ENCODE results near the gene SYNPO. TPM values are rescaled to one million over a fixed set of nuclear protein-coding genes. Genes with fewer than 3 reads are reported as not detected.
A peak's percentile ranks its signal among the peaks of the same experiment; 100 is the strongest.

SYNPO gene
- total RNA-seq, 1 donor from 2014 or later: 86.6 TPM

DNA sequence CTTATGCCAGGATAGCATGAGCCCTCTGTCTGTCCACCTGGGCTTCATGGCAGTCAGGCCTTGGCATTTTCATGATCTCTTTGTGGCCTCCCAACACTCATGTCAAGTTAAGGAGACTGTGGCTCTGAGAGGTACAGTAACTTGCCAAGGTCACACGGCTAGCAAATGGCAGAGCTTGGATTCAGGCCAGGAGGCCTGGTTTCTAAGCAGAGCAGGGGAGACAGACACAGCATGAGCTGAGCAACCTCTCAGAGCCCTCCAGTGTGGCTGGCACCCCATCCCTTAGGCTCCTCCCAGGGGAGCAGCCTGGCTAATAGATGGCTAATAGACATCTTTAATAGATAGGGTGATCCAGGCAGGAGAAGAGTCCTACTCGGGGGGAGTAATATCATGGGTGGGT, 4.1 kb downstream of the SYNPO start:
- no peaks in the 10 kb centered on the region for H3K27me3 Mint-ChIP-seq (ENCODE audit: low read depth)
- H3K4me3 Mint-ChIP-seq: peak overlapping the region; percentile 44
- peaks cover 60% of the 10 kb centered on the region for H3K4me1 Mint-ChIP-seq
- DNase-seq (ENCODE audit: low spot score in 2 of 2, unreplicated experiment in 2 of 2): no peak
- H3K9me3 Mint-ChIP-seq: no peaks in the 10 kb centered on the region
- H3K36me3 Mint-ChIP-seq: peaks cover 12% of the 10 kb centered on the region
- no peak for TF ChIP-seq CTCF (IDR thresholded peaks at IDR 0.05; ENCODE audit: unreplicated experiment)
- peak overlapping the region; percentile 88 for H3K27ac Mint-ChIP-seq

GRCh38 chr5:150645070-150645700, 4.7 kb downstream of the SYNPO start:
- H3K4me3 Mint-ChIP-seq: peak overlapping the region; percentile 44
- H3K36me3 Mint-ChIP-seq: peaks cover 17% of the 10 kb centered on the region
- no peaks in the 10 kb centered on the region for H3K27me3 Mint-ChIP-seq (ENCODE audit: low read depth)
- no peaks in the 10 kb centered on the region for H3K9me3 Mint-ChIP-seq
- DNase-seq (ENCODE audit: low spot score in 2 of 2, unreplicated experiment in 2 of 2): no peak
- no peak for TF ChIP-seq CTCF (IDR thresholded peaks at IDR 0.05; ENCODE audit: unreplicated experiment)
- H3K4me1 Mint-ChIP-seq: peaks cover 56% of the 10 kb centered on the region
- peak overlapping the region; percentile 88 for H3K27ac Mint-ChIP-seq

DNA sequence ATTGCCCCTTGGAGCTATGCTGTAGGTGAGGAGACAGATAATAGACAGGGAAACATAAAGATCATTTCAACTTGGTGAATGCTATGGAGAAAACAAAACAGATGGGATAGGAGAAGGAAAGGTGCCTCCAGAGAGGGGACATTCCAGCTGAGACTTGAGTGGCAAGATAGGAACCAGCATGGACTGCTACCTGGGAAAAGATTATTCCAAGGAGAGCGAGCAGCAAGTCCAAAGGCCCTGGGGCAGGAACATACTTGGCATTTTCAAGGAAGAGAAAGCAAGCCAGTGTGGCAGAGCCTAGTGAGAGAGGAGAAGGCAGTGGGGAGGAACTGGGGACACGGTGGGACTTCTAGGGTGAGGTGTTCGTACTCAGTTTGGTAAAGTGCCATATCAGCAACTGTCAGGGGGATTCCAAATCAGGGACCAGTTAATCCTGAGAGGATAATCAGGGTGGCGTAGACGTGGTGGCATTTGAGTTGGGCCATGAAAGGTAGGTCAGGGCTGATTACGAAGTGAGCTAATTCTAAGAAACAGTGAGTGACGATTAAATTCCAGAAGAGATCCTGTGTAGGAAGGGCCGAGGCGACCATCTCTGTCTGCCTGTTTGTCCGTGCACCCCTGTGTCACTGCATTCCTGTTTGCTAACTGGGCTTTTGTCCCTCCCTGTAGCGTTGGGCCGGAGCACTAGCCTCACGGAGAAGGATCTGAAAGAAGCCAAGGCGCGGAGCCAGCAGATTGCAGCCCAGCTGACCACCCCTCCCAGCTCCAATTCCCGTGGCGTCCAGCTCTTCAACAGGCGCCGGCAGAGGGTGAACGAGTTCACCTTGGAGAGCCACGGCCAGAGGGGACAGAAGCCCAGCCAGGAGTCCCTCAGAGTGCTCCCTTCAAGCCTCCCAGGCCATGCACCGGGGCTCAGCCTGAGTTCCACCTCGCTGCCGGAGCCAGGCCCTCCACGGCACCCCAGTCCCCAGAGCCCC, 7.1 kb downstream of the SYNPO start:
- TF ChIP-seq CTCF (IDR thresholded peaks at IDR 0.05; ENCODE audit: unreplicated experiment): no peak
- Mint-ChIP-seq H3K4me3 (no peak overlapping the region), H3K27ac (peak overlapping the region; percentile 72)

DNA sequence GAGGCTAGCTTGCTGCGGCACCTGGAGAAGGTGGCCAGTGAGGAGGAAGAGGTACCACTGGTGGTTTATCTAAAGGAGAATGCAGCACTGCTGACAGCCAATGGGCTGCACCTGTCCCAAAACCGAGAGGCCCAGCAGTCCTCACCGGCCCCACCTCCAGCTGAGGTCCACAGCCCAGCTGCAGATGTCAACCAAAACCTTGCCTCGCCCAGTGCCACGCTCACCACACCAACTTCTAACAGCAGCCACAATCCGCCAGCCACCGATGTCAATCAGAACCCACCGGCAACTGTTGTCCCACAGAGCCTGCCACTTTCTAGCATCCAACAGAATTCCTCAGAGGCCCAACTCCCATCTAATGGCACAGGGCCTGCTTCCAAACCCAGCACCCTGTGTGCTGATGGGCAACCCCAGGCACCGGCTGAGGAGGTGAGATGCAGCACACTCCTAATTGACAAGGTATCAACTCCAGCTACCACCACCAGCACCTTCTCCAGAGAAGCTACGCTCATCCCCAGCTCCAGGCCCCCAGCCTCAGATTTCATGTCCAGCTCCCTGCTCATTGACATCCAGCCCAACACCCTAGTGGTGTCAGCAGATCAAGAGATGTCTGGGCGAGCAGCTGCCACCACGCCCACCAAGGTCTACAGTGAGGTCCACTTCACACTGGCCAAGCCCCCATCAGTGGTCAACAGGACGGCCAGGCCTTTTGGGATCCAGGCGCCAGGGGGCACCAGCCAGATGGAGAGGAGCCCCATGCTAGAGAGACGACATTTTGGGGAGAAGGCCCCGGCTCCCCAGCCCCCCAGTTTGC, 8.0 kb downstream of the SYNPO start:
- no peak for TF ChIP-seq CTCF (IDR thresholded peaks at IDR 0.05; ENCODE audit: unreplicated experiment)
- Mint-ChIP-seq H3K27ac (peak overlapping the region; percentile 30), H3K36me3 (peaks cover 24% of the 10 kb centered on the region), H3K9me3 (no peaks in the 10 kb centered on the region), H3K4me3 (no peak overlapping the region), H3K27me3 (ENCODE audit: low read depth) (no peaks in the 10 kb centered on the region), H3K4me1 (peaks cover 49% of the 10 kb centered on the region)
- DNase-seq (ENCODE audit: low spot score in 2 of 2, unreplicated experiment in 2 of 2): no peak

More for the DNA sequence above, 7.1 kb downstream of the SYNPO start:
- peaks cover 51% of the 10 kb centered on the region for H3K4me1 Mint-ChIP-seq
- peaks cover 20% of the 10 kb centered on the region for H3K36me3 Mint-ChIP-seq
- H3K9me3 Mint-ChIP-seq: no peaks in the 10 kb centered on the region
- DNase-seq (ENCODE audit: low spot score in 2 of 2, unreplicated experiment in 2 of 2): no peak
- no peaks in the 10 kb centered on the region for H3K27me3 Mint-ChIP-seq (ENCODE audit: low read depth)
